Osteoblast (primary cell): ENCODE data around the gene GALR2. TPM values are rescaled to one million over a fixed set of nuclear protein-coding genes. Genes with fewer than 3 reads are reported as not detected.

Experiments
- DNase-seq: peaks from one replicate; pipeline ENCODE4 v3.0.0; 2011; ENCODE audit warnings: low spot score, mixed read lengths; ENCODE audit not compliant: insufficient read length; ENCODE audit errors: missing footprints
- H2AFZ ChIP-seq: 2 replicates; pipeline ENCODE4 v1.6.0; 2011; ENCODE audit warnings: mild to moderate bottlenecking, low read length
- H3K27ac ChIP-seq: 2 replicates; pipeline ENCODE4 v1.5.1; 2011; ENCODE audit warnings: mild to moderate bottlenecking, low read depth, low read length, moderate library complexity
- H3K27me3 ChIP-seq: 2 replicates; pipeline ENCODE4 v1.6.0; 2012; ENCODE audit warnings: mild to moderate bottlenecking, control low read depth, inconsistent platforms, low read length, moderate library complexity; ENCODE audit not compliant: insufficient read depth
- H3K36me3 ChIP-seq: 2 replicates; pipeline ENCODE4 v1.5.1; 2011; ENCODE audit warnings: mild to moderate bottlenecking, low read length, control low read depth, moderate library complexity; ENCODE audit not compliant: insufficient read depth
- H3K4me1 ChIP-seq: 2 replicates; pipeline ENCODE4 v1.5.1; 2011; ENCODE audit warnings: mild to moderate bottlenecking, low read length, control low read depth, moderate library complexity; ENCODE audit not compliant: insufficient read depth
- H3K4me2 ChIP-seq: 2 replicates; pipeline ENCODE4 v1.6.0; 2011; ENCODE audit warnings: mild to moderate bottlenecking, low read length; ENCODE audit not compliant: insufficient read depth
- H3K4me3 ChIP-seq: fragments of 200-600 bp; sonication (generic); 3 replicates; pipeline ENCODE4 v1.5.1; 2012; ENCODE audit warnings: mild to moderate bottlenecking, low read length, inconsistent platforms; ENCODE audit not compliant: insufficient read depth
- H3K79me2 ChIP-seq: 2 replicates; pipeline ENCODE4 v1.6.0; 2012; ENCODE audit warnings: mild to moderate bottlenecking, low read length, control low read depth, inconsistent platforms; ENCODE audit not compliant: insufficient read depth
- H3K9me3 ChIP-seq: 2 replicates; pipeline ENCODE4 v1.5.1; 2011; ENCODE audit warnings: low read depth, low read length, control low read depth
- H4K20me1 ChIP-seq: 2 replicates; pipeline ENCODE4 v1.6.0; 2012; ENCODE audit warnings: mild to moderate bottlenecking, low read length, control low read depth; ENCODE audit not compliant: insufficient read depth
- CTCF ChIP-seq: IDR thresholded peaks from 2 replicates; pipeline ENCODE4 v1.5.1; 2011; ENCODE audit warnings: mild to moderate bottlenecking, low read depth, low read length, moderate library complexity; ENCODE audit errors: extremely low read depth
- total RNA-seq: library from RNA; depleted of rRNA; stranded (reverse); fragments of >200 nt; gene quantifications from 2 replicates; pipeline ENCODE4 v1.2.3, GENCODE V29; 2012

The GALR2 gene
- total RNA-seq, 1 donor, result not detected

- H3K4me1 ChIP-seq, result no peaks in the 10 kb centered on the region
- TF ChIP-seq CTCF, result no peak
- no peak overlapping the region for H3K4me3 ChIP-seq
- no peak overlapping the region for H3K27ac ChIP-seq
- H2AFZ ChIP-seq, result no peak overlapping the region
- peaks cover 7% of the 10 kb centered on the region for H4K20me1 ChIP-seq
- H3K4me2 ChIP-seq, result no peak overlapping the region
- H3K9me3 ChIP-seq, result no peaks in the 10 kb centered on the region
- DNase-seq, result peak; percentile 72
- peaks cover 54% of the 10 kb centered on the region for H3K36me3 ChIP-seq
- no peaks in the 10 kb centered on the region for H3K79me2 ChIP-seq
- no peaks in the 10 kb centered on the region for H3K27me3 ChIP-seq
These were observed 11.3 kb downstream of the GALR2 start for GRCh38 chr17:76085731-76086366.

- Histone ChIP-seq H3K4me3 (no peak overlapping the region), H3K4me2 (no peak overlapping the region), H2AFZ (no peak overlapping the region), H4K20me1 (peaks cover 7% of the 10 kb centered on the region), H3K4me1 (no peaks in the 10 kb centered on the region), H3K79me2 (peaks cover 4% of the 10 kb centered on the region), H3K9me3 (no peaks in the 10 kb centered on the region), H3K36me3 (peaks cover 54% of the 10 kb centered on the region), H3K27ac (no peak overlapping the region), H3K27me3 (no peaks in the 10 kb centered on the region)
- TF ChIP-seq CTCF, result no peak
- peak; percentile 15 for DNase-seq
These were observed 11.8 kb downstream of the GALR2 start for GRCh38 chr17:76086384-76086783.

- H3K79me2 ChIP-seq, result peaks cover 8% of the 10 kb centered on the region
- H3K4me2 ChIP-seq, result no peak overlapping the region
- DNase-seq, result peak; percentile 35
- no peaks in the 10 kb centered on the region for H3K4me1 ChIP-seq
- no peaks in the 10 kb centered on the region for H3K9me3 ChIP-seq
- TF ChIP-seq CTCF, result no peak
- peaks cover 61% of the 10 kb centered on the region for H3K36me3 ChIP-seq
- H2AFZ ChIP-seq, result no peak overlapping the region
- no peak overlapping the region for H3K27ac ChIP-seq
- no peak overlapping the region for H3K4me3 ChIP-seq
- H3K27me3 ChIP-seq, result no peaks in the 10 kb centered on the region
- H4K20me1 ChIP-seq, result peaks cover 10% of the 10 kb centered on the region
These were observed 12.9 kb downstream of the GALR2 start for GRCh38 chr17:76087531-76087930.

- H3K36me3 ChIP-seq, result peaks cover 68% of the 10 kb centered on the region
- no peaks in the 10 kb centered on the region for H3K27me3 ChIP-seq
These were observed 13.7 kb downstream of the GALR2 start for GRCh38 chr17:76088041-76088867.

More at GRCh38 chr17:76088041-76088867, 13.7 kb downstream of the GALR2 start:
- peaks cover 10% of the 10 kb centered on the region for H4K20me1 ChIP-seq
- no peaks in the 10 kb centered on the region for H3K9me3 ChIP-seq
- no peak overlapping the region for H3K4me3 ChIP-seq
- TF ChIP-seq CTCF, result no peak
- H3K79me2 ChIP-seq, result peaks cover 8% of the 10 kb centered on the region
- H3K4me2 ChIP-seq, result no peak overlapping the region
- DNase-seq, result peak; percentile 67
- H2AFZ ChIP-seq, result no peak overlapping the region
- H3K4me1 ChIP-seq, result no peaks in the 10 kb centered on the region
- no peak overlapping the region for H3K27ac ChIP-seq
